Measurements from ENCODE around the gene SLC2A2.
"Not testable (repeated sequence)": the region's sequence is repeated elsewhere in the genome, so short reads cannot be mapped to it uniquely, and the experiment has no call there.

Gene SLC2A2

DNA sequence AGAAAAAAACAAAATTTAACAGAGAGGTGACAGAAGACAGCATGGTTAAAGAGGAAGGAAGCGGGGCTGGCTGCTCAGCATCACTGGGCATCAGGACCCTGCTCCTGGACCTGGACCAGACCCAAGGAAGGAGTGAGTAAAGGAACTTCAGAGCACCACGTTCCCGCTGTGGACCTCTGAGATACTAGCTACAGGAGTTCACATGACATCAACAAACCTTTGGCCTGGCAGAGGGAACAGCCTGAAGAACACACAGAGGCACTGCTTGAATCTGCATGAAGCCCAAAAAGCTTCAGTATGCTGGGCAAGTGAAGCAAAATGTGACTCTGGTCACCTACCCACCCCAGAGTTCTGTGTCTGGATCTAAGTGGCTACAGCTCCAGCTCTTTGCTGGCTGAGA lies 38.1 kb downstream of the SLC2A2 start:
- no peak for DNase-seq (ENCODE audit: low read depth)

DNA sequence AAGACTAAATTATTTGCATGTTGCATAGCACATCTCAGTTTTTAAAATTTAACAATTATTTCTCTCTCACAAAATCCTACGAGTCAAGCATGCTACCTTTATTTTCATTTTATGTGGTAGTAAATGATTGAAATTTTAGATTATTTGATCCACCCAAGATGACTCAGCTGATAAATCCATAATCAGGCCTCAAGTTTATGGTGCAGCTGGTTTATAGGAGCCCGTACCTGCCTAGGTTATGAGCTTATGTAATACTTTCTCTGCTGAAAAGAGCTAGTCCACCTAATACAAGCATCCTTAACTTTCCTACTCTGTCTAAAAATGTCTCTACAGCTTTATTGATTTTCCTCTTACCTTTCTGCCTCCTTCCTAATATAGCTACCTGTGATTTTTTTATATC lies 41.2 kb downstream of the SLC2A2 start:
- DNase-seq (ENCODE audit: low read depth): no peak

DNA sequence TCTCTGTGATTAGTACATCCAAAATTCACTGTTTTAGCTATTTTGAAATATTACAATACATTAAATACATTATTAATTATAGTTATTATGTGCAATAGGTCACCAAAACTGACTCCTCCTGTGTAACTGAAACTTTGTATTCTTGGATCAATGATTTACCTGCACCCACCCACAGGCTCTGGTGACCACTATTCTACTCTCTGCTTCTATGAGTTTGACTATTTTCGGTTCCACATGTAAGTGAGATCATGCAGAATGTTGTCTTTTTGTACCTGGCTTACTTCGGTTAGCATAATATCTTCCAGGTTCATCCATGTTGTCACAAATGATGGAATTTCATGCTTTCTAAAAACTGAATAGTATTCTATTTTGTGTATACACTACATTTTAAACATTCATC lies 43.8 kb downstream of the SLC2A2 start:
- DNase-seq (ENCODE audit: low read depth): no peak

GRCh38 chr3:170980399-170980798 lies 46.1 kb downstream of the SLC2A2 start:
- DNase-seq (ENCODE audit: low read depth): no peak

- peak; percentile 70 for DNase-seq (ENCODE audit: low read depth)
Measured at GRCh38 chr3:170977949-170978745, 48.4 kb downstream of the SLC2A2 start.

GRCh38 chr3:170976190-170976519 lies 50.4 kb downstream of the SLC2A2 start:
- DNase-seq (ENCODE audit: low read depth): no peak

GRCh38 chr3:170975283-170976189 lies 51.0 kb downstream of the SLC2A2 start:
- no peak for DNase-seq (ENCODE audit: low read depth)

GRCh38 chr3:170974872-170975271 lies 51.6 kb downstream of the SLC2A2 start:
- DNase-seq (ENCODE audit: low read depth): no peak

- not testable (repeated sequence) for DNase-seq (ENCODE audit: low read depth)
Measured at GRCh38 chr3:170972917-170973316, 53.6 kb downstream of the SLC2A2 start.

- no peak for DNase-seq (ENCODE audit: low read depth)
Measured at GRCh38 chr3:170967126-170967525, 59.4 kb downstream of the SLC2A2 start.

DNA sequence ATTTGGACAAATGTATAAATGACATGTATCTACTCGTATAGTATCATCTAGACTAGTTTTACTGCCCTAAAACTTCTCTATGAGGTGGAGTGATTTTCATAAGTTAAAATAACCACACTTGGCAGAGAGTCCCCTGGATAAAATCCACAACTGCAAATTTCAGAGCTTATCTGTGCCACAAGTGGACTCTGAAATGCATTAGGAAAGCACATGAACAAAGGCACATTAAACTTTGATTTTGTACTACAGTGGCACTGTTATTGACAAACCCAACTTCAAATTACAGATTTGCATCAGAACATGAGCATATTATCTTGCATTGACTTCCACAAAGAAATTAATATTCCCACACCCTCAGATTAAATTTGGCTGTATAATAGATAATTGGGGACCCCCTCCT lies 60.0 kb downstream of the SLC2A2 start:
- no peak for DNase-seq (ENCODE audit: low read depth)

- no peak for DNase-seq (ENCODE audit: low read depth)
Measured at GRCh38 chr3:170962411-170962810, 64.1 kb downstream of the SLC2A2 start.

DNA sequence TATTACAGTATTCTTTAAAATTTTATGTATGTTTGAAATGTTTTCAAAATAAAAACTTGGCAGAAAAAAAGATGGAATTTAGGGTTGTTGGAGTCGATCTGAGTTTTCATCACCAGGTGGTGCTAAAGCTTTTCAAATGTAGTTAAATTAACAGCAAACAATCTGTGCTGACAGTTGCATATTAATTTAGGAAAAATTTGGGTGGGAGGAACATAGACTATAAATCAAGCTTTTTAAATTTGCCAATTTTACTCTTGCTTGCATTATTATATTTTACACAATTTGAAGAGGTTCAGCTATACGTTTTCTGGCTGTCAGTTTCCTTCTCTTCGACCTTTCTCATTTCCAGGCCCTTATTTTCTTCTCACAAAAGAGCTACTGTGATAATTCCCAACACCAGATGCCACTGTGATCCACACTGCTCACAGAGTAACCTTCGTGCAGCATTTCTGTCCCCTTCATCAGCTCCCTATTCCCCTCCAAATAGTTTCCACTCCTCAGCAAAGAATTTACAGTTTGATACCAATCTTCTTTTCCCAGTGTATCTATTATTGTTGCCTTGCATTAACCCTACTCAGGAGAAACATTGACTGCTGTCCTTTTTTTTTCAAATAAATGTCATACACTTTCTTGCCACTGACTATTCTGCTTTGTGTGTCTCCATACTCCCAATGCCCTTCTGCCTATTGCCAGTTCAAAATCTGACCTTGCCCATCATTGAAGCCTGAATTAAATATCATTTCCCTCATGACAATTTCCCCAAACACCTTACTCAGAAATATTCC lies 64.7 kb downstream of the SLC2A2 start:
- peak; percentile 46 for DNase-seq (ENCODE audit: low read depth)

DNA sequence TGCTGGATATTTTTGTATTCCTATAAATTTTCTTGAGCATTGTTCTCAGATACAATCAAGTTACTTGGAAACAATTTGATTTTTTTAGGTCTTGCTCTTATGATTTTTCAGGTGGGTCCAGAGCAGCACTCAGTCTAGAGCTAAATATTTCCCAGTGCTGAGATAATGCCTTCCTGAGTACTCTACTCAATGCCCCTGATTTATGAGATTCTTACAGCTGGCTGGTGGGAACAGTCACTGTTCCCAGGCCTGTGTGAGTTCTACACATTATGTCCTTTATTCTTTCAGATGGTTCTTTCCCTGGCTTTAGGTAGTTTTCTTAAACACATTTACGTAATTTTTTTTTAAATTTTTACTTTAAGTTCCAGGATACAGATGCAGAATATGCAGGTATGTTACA lies 67.1 kb downstream of the SLC2A2 start:
- no peak for DNase-seq (ENCODE audit: low read depth)

GRCh38 chr3:170956647-170957046 lies 69.9 kb downstream of the SLC2A2 start:
- no peak for DNase-seq (ENCODE audit: low read depth)

DNA sequence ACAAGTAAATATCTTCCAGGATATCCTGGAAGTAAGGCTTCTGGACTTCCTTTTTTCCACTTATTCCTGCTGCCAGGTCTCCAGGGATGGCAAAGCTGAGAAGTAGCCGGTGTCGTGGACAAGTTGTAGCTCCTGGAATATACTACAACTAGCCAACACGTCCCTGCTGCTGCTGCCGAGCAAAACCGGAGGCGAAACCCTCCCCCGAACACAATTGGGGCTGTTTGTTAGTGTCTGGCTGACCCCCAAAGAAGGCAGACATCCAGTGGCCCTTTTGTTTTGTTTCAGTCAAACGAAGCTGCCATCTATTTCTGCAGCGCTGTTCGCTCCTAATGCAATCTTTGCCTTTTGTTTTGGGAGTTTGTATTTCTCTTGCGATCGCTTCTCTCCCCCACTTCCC lies 72.8 kb downstream of the SLC2A2 start:
- DNase-seq (ENCODE audit: low read depth): no peak

GRCh38 chr3:170953229-170953628 lies 73.3 kb downstream of the SLC2A2 start:
- no peak for DNase-seq (ENCODE audit: low read depth)

GRCh38 chr3:170949211-170949610 lies 77.3 kb downstream of the SLC2A2 start:
- DNase-seq (ENCODE audit: low read depth): no peak

DNA sequence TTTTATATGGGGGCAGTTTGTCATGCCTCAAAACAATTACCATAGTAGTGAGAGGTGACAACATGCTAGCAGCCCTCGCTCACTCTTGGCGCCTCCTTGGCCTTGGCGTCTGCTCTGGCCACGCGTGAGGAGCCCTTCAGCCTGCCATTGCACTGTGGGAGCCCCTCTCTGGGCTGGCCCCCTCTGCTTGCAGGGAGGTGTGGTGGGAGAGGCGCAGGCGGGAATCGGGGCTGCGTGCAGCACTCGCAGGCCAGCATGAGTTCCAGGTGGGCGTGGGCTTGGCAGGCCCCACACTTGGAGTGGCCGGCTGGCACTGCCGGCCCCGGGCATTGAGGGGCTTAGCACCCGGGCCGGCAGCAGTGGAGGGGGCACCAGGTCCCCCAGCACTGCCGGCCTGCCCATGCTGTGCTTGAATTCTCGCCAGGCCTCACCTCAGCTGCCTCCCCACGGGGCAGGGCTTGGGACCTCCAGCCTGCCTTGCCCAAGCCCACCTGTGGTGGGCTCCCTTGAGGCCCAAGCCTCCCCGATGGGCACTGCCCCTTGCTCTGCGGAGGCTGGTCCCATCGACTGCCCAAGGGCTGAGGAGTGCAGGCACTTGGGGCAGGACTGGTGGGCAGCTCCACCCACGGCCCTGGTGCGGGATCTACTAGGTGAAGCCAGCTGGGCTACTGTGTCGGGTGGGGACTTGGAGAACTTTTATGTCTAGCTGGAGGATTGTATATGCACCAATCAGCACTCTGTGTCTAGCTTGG lies 79.3 kb downstream of the SLC2A2 start:
- DNase-seq (ENCODE audit: low read depth): no peak
